ENCODE results near the gene LENG9. TPM values are rescaled to one million over a fixed set of nuclear protein-coding genes. Genes with fewer than 3 reads are reported as not detected.

The LENG9 gene
- total RNA-seq, 2 experiments from 2014 or later = 6.2 to 7.0 TPM

GRCh38 chr19:54425382-54425723 is 38.2 kb downstream of the LENG9 start:
- POLR2A ChIA-PET = no interaction called here
- ATAC-seq (ENCODE audit: low read depth) = no peak
- Mint-ChIP-seq H3K4me3 (no peak overlapping the region), H3K27ac (no peak overlapping the region), H3K36me3 (no peaks in the 10 kb centered on the region), H3K4me1 (peaks cover 2% of the 10 kb centered on the region), H3K27me3 (peaks cover 13% of the 10 kb centered on the region), H3K9me3 (no peaks in the 10 kb centered on the region)
- no peak for DNase-seq

GRCh38 chr19:54424660-54425381 is 38.8 kb downstream of the LENG9 start:
- H3K9me3 Mint-ChIP-seq = no peaks in the 10 kb centered on the region
- no peaks in the 10 kb centered on the region for H3K36me3 Mint-ChIP-seq
- H3K4me1 Mint-ChIP-seq = peaks cover 2% of the 10 kb centered on the region
- no peak overlapping the region for H3K27ac Mint-ChIP-seq
- no peak overlapping the region for H3K4me3 Mint-ChIP-seq
- DNase-seq (no peak), ATAC-seq (ENCODE audit: low read depth) (no peak)
- POLR2A ChIA-PET = no interaction called here
- peaks cover 13% of the 10 kb centered on the region for H3K27me3 Mint-ChIP-seq

DNA sequence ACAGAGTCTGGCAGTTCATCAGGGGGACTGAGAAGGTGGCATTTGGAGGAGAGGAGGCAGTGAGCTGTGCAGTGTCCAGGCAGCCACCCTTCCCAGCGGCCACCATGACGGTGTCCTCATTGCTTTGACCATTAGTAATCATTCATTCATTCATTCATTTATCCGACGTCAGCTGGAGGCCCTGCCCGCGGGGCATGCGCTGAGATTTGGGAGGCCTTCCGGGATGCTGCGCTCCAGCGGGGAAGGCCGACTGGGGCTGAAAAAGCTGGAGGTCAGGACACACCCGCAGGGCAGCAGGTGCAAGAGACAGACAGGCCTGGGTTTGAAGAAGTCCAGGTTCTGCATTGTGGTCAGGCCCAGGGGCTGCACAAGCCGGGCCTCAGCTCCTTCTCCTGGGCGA is 39.4 kb downstream of the LENG9 start:
- Mint-ChIP-seq H3K4me3 (no peak overlapping the region), H3K27me3 (peaks cover 9% of the 10 kb centered on the region), H3K4me1 (no peaks in the 10 kb centered on the region), H3K9me3 (no peaks in the 10 kb centered on the region), H3K36me3 (no peaks in the 10 kb centered on the region), H3K27ac (no peak overlapping the region)
- DNase-seq = no peak
- no peak for ATAC-seq (ENCODE audit: low read depth)
- POLR2A ChIA-PET = no interaction called here

- DNase-seq = no peak
- POLR2A ChIA-PET = interaction anchor here (1.0 kb wide), 1 partner anchor 12 kb away, joined by 4 read pairs; no protein-coding TSS in a partner anchor
- Mint-ChIP-seq H3K27me3 (peaks cover 11% of the 10 kb centered on the region), H3K4me3 (no peak overlapping the region), H3K27ac (no peak overlapping the region), H3K4me1 (peaks cover 13% of the 10 kb centered on the region), H3K9me3 (no peaks in the 10 kb centered on the region), H3K36me3 (peaks cover under 1% of the 10 kb centered on the region)
- ATAC-seq (ENCODE audit: low read depth) = no peak
Measured at GRCh38 chr19:54422136-54422535, 41.4 kb downstream of the LENG9 start.

GRCh38 chr19:54421521-54421920 is 42.1 kb downstream of the LENG9 start:
- Mint-ChIP-seq H3K4me3 (no peak overlapping the region), H3K27me3 (peaks cover 10% of the 10 kb centered on the region), H3K9me3 (no peaks in the 10 kb centered on the region), H3K4me1 (peaks cover 15% of the 10 kb centered on the region), H3K36me3 (peaks cover 1% of the 10 kb centered on the region), H3K27ac (no peak overlapping the region)
- ATAC-seq (ENCODE audit: low read depth) (no peak), DNase-seq (no peak)
- POLR2A ChIA-PET = interaction anchor here (1.0 kb wide), 1 partner anchor 12 kb away, joined by 4 read pairs; no protein-coding TSS in a partner anchor

- POLR2A ChIA-PET = interaction anchor here (1.0 kb wide), 1 partner anchor 13 kb away, joined by 4 read pairs; no protein-coding TSS in a partner anchor
Measured at GRCh38 chr19:54421169-54421516, 42.4 kb downstream of the LENG9 start.

DNA sequence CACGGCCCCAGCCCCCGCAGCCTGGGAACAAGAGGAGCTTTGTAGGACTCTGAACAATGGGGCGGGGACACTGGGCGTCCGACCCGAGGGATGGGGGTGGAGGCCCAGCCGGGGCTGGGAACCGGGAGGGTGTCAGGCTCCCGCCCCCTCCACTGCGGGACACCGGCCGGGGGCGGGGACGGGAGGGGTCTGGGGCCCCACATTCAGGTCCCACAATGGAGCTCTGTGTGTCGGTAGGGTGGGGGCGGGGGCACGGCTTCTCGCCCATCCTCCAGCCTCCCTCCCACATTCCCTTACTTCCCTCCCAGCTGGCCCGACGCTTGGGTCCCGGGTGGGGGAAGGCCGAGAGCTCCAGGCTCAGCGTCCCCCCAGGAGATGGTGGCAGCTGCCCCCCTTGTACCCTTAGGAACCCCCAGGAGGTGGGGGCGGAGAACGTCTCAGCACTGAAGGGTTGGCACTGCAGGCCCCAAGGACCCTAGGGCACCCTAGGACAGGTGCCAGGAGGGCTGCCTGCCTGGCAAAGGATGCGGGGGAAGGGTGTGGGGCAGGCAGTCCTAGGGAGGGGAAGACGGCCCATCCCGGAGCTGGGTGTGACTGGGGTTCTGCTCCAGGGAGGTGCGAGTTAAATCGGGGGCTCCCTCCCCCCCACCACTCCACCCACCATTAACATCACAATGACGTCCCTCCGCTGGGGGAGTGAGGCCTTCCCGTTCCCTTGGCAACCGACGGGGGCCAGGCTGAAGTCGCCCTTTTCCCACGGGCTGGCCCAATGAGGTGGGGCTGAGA is 43.0 kb downstream of the LENG9 start:
- no peak overlapping the region for H3K27ac Mint-ChIP-seq
- POLR2A ChIA-PET = no interaction called here
- no peak for ATAC-seq (ENCODE audit: low read depth)

More at GRCh38 chr19:54421169-54421516, 42.4 kb downstream of the LENG9 start:
- ATAC-seq (ENCODE audit: low read depth) (no peak), DNase-seq (no peak)
- Mint-ChIP-seq H3K4me3 (no peak overlapping the region), H3K4me1 (peaks cover 15% of the 10 kb centered on the region), H3K9me3 (no peaks in the 10 kb centered on the region), H3K27me3 (peaks cover 12% of the 10 kb centered on the region), H3K27ac (no peak overlapping the region), H3K36me3 (peaks cover 1% of the 10 kb centered on the region)

DNA sequence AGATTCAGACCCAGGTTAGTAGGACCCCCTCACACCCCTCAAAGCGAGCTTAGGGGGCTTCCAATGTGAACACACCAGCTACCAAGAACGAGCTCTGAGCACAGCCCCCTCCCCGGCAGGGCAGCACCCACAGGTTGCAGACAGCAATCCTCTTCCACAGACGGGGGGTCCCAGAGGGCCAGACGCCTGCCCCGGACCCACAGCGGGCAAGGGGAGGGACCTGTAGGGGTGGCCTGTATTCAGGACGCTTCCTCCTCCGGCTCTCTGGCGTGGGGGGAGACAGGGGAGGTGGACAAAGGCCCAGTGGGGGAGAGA is 43.6 kb downstream of the LENG9 start:
- Mint-ChIP-seq H3K36me3 (peaks cover 1% of the 10 kb centered on the region), H3K9me3 (no peaks in the 10 kb centered on the region), H3K27ac (no peak overlapping the region), H3K4me3 (no peak overlapping the region), H3K4me1 (peaks cover 15% of the 10 kb centered on the region), H3K27me3 (peaks cover 14% of the 10 kb centered on the region)
- POLR2A ChIA-PET = interaction anchor here (2.6 kb wide), 1 partner anchor 29 kb away, joined by 9 read pairs; the partner anchor contains the start of gene LENG8
- ATAC-seq (ENCODE audit: low read depth) (no peak), DNase-seq (no peak)

More for the DNA sequence above, 43.0 kb downstream of the LENG9 start:
- peaks cover 1% of the 10 kb centered on the region for H3K36me3 Mint-ChIP-seq
- no peak overlapping the region for H3K4me3 Mint-ChIP-seq
- H3K9me3 Mint-ChIP-seq = no peaks in the 10 kb centered on the region
- H3K4me1 Mint-ChIP-seq = peaks cover 15% of the 10 kb centered on the region
- no peak for DNase-seq
- H3K27me3 Mint-ChIP-seq = peaks cover 13% of the 10 kb centered on the region

- Mint-ChIP-seq H3K4me1 (peaks cover 15% of the 10 kb centered on the region), H3K27me3 (peaks cover 22% of the 10 kb centered on the region), H3K4me3 (no peak overlapping the region), H3K27ac (no peak overlapping the region), H3K9me3 (peaks cover 2% of the 10 kb centered on the region), H3K36me3 (peaks cover 2% of the 10 kb centered on the region)
- no peak for ATAC-seq (ENCODE audit: low read depth)
- POLR2A ChIA-PET = interaction anchor here (2.6 kb wide), 1 partner anchor 30 kb away, joined by 9 read pairs; the partner anchor contains the start of gene LENG8
- DNase-seq = no peak
Measured at GRCh38 chr19:54418930-54419800, 44.4 kb downstream of the LENG9 start.

- ATAC-seq (ENCODE audit: low read depth) = peak; percentile 87
- peak; percentile 70 for DNase-seq
- peaks cover 5% of the 10 kb centered on the region for H3K36me3 Mint-ChIP-seq
- peaks cover 16% of the 10 kb centered on the region for H3K4me1 Mint-ChIP-seq
- POLR2A ChIA-PET = interaction anchor here (2.6 kb wide), 1 partner anchor 30 kb away, joined by 9 read pairs; the partner anchor contains the start of gene LENG8
- H3K27me3 Mint-ChIP-seq = peaks cover 28% of the 10 kb centered on the region
- H3K9me3 Mint-ChIP-seq = peaks cover 11% of the 10 kb centered on the region
- peak overlapping the region; percentile 92 for H3K27ac Mint-ChIP-seq
- peak overlapping the region; percentile 72 for H3K4me3 Mint-ChIP-seq
Measured at GRCh38 chr19:54418030-54418929, 45.3 kb downstream of the LENG9 start.

GRCh38 chr19:54416695-54417491 is 46.7 kb downstream of the LENG9 start:
- ATAC-seq (ENCODE audit: low read depth) = no peak
- H3K27me3 Mint-ChIP-seq = peaks cover 37% of the 10 kb centered on the region
- H3K9me3 Mint-ChIP-seq = peaks cover 11% of the 10 kb centered on the region
- POLR2A ChIA-PET = no interaction called here
- H3K36me3 Mint-ChIP-seq = peaks cover 5% of the 10 kb centered on the region
- no peak overlapping the region for H3K4me3 Mint-ChIP-seq
- DNase-seq = no peak
- H3K4me1 Mint-ChIP-seq = peaks cover 16% of the 10 kb centered on the region
- peak overlapping the region; percentile 92 for H3K27ac Mint-ChIP-seq
